SK-N-SH (cell line): ENCODE data around the gene MLIP. TPM values are rescaled to one million over a fixed set of nuclear protein-coding genes. Genes with fewer than 3 reads are reported as not detected.

ENCODE experiments used
- CTCF ChIA-PET: fragments of 300-600, 350-600 bp; formaldehyde crosslinking; extraction: SDS; loops from one replicate; lab custom pipeline; 2021; lab: Yijun Ruan, JAX
- POLR2A ChIA-PET: fragments of 350-600 bp; sonication (Branson Sonifier 250); formaldehyde crosslinking; extraction: SDS; loops from one replicate; lab custom pipeline; 2020; ENCODE audit warnings: antibody characterized with exemption, inconsistent platforms; lab: Yijun Ruan, JAX
- DNase-seq: peaks from one replicate; pipeline ENCODE4 v3.0.0; 2012
- H2AFZ ChIP-seq: fragments of 200-600 bp; sonication (generic); 2 replicates; pipeline ENCODE4 v1.8.1; 2016; ENCODE audit warnings: antibody characterized with exemption, mild to moderate bottlenecking, low read depth
- H3F3A ChIP-seq: fragments of 200-600 bp; sonication (generic); replicated peaks from 2 replicates; pipeline ENCODE3; 2016; ENCODE audit warnings: antibody characterized with exemption, mild to moderate bottlenecking; ENCODE audit not compliant: insufficient read depth
- H3K27ac ChIP-seq, 2 experiments: fragments of 200-500 bp in 1 of 2; fragments of 200-600 bp in 1 of 2; sonication (Bioruptor generic) in 1 of 2; sonication (generic), shearing (Covaris generic) in 1 of 2; 2 replicates each; pipeline versions ENCODE4 v1.5.1 to v1.6.1; 2014 to 2016; ENCODE audit warnings: low read depth in 2 of 2, inconsistent platforms in 1 of 2, low read length in 1 of 2, mild to moderate bottlenecking in 1 of 2, mixed read lengths in 1 of 2
- H3K27me3 ChIP-seq: fragments of 200-600 bp; sonication (generic), shearing (Covaris generic); 2 replicates; pipeline ENCODE4 v1.6.1; 2016; ENCODE audit warnings: mixed run types; ENCODE audit not compliant: insufficient read depth
- H3K36me3 ChIP-seq, 2 experiments: fragments of 200-500 bp in 1 of 2; fragments of 200-600 bp in 1 of 2; sonication (Bioruptor generic) in 1 of 2; sonication (generic) in 1 of 2; replicated peaks in 1 of 2; 2 replicates each; pipeline versions ENCODE3 to v1.5.1; 2014 to 2016; ENCODE audit warnings: low read length in 1 of 2, mild to moderate bottlenecking in 1 of 2; ENCODE audit not compliant: insufficient read depth in 2 of 2, control insufficient read depth in 1 of 2
- H3K4me1 ChIP-seq, 2 experiments: fragments of 200-500 bp in 1 of 2; fragments of 200-600 bp in 1 of 2; sonication (Bioruptor generic) in 1 of 2; sonication (generic), shearing (Covaris generic) in 1 of 2; 2 replicates each; pipeline versions ENCODE4 v1.5.1 to v1.6.1; 2014 to 2016; ENCODE audit warnings: low read depth in 1 of 2, low read length in 1 of 2, mixed run types in 1 of 2; ENCODE audit not compliant: insufficient read depth in 2 of 2, control insufficient read depth in 1 of 2
- H3K4me2 ChIP-seq: fragments of 200-600 bp; sonication (generic), shearing (Covaris generic); 2 replicates; pipeline ENCODE4 v1.6.1; 2017; ENCODE audit warnings: mixed run types
- H3K4me3 ChIP-seq, 2 experiments: fragments of 200-500 bp in 1 of 2; fragments of 200-600 bp in 1 of 2; sonication (Bioruptor generic) in 1 of 2; sonication (generic), shearing (Covaris generic) in 1 of 2; 2 replicates each; pipeline versions ENCODE4 v1.5.1 to v1.8.1; 2014 to 2016; ENCODE audit warnings: low read depth in 2 of 2, inconsistent platforms in 1 of 2, low read length in 1 of 2, mild to moderate bottlenecking in 1 of 2, mixed read lengths in 1 of 2, moderate library complexity in 1 of 2
- H3K79me2 ChIP-seq: fragments of 200-600 bp; sonication (generic); 2 replicates; pipeline ENCODE4 v1.8.1; 2017; ENCODE audit warnings: mild to moderate bottlenecking; ENCODE audit not compliant: insufficient read depth
- H3K9ac ChIP-seq: fragments of 200-600 bp; sonication (generic); 2 replicates; pipeline ENCODE4 v1.6.1; 2017; ENCODE audit warnings: mixed run types
- H3K9me2 ChIP-seq: fragments of 200-600 bp; sonication (generic); 2 replicates; pipeline ENCODE4 v1.6.1; 2017; ENCODE audit warnings: mixed run types
- H3K9me3 ChIP-seq: fragments of 200-600 bp; sonication (generic); 2 replicates; pipeline ENCODE4 v1.6.1; 2017; ENCODE audit warnings: mixed run types, mild to moderate bottlenecking, moderate library complexity
- H4K20me1 ChIP-seq: fragments of 200-600 bp; sonication (generic); 2 replicates; pipeline ENCODE4 v1.6.1; 2017; ENCODE audit warnings: mild to moderate bottlenecking, mixed run types; ENCODE audit not compliant: insufficient read depth
- CHD2 ChIP-seq: fragments of 150-350 bp; IDR thresholded peaks from 2 replicates; pipeline ENCODE4 v1.6.1; 2018; ENCODE audit warnings: low read length; ENCODE audit not compliant: partially characterized antibody
- CTCF ChIP-seq: fragments of 200-600 bp; sonication (generic); IDR thresholded peaks from 2 replicates; pipeline ENCODE4 v1.6.1; 2017; ENCODE audit warnings: antibody characterized with exemption, mild to moderate bottlenecking, moderate library complexity
- ELF1 ChIP-seq: IDR thresholded peaks from 2 replicates; pipeline ENCODE4 v1.4.0; 2012
- FOXJ3 ChIP-seq: sonication (generic); formaldehyde crosslinking; IDR thresholded peaks from 2 replicates; pipeline ENCODE4 v1.5.1; 2020; ENCODE audit warnings: mild to moderate bottlenecking, missing genetic modification reagents
- GABPA ChIP-seq: IDR thresholded peaks from 2 replicates; pipeline ENCODE4 v1.4.0; 2012; ENCODE audit warnings: low read depth, mild to moderate bottlenecking
- GATA2 ChIP-seq: sonication (generic); formaldehyde crosslinking; IDR thresholded peaks from 2 replicates; pipeline ENCODE4 v1.5.0; 2020; ENCODE audit warnings: mild to moderate bottlenecking, missing genetic modification reagents
- NRF1 ChIP-seq: IDR thresholded peaks from 2 replicates; pipeline ENCODE4 v1.6.1; 2012; ENCODE audit warnings: low read depth, mild to moderate bottlenecking, low read length
- POLR2AphosphoS5 ChIP-seq: IDR thresholded peaks from 2 replicates; pipeline ENCODE4 v1.6.1; 2012; ENCODE audit warnings: low read depth, low read length
- RAD21 ChIP-seq: IDR thresholded peaks from 2 replicates; pipeline ENCODE4 v1.6.1; 2012; ENCODE audit warnings: mild to moderate bottlenecking, low read length
- RFX5 ChIP-seq: IDR thresholded peaks from 2 replicates; pipeline ENCODE4 v1.6.1; 2012; ENCODE audit warnings: mild to moderate bottlenecking, improper control_type of control experiment, low read length
- RXRA ChIP-seq: IDR thresholded peaks from 2 replicates; pipeline ENCODE4 v1.4.0; 2012; ENCODE audit warnings: low read depth, mild to moderate bottlenecking, borderline replicate concordance
- TEAD4 ChIP-seq: IDR thresholded peaks from 2 replicates; pipeline ENCODE4 v1.4.0; 2012; ENCODE audit warnings: mild to moderate bottlenecking, borderline replicate concordance; ENCODE audit not compliant: insufficient read depth
- YY1 ChIP-seq: IDR thresholded peaks from 2 replicates; pipeline ENCODE4 v1.4.0; 2012; ENCODE audit warnings: low read depth, mild to moderate bottlenecking
- WGBS: methylation state at CpG from one replicate; pipeline ENCODE4 v1.1.6; 2017; ENCODE audit warnings: low lambda C conversion rate; 5-methylcytosine and 5-hydroxymethylcytosine counted together
- polyA plus RNA-seq, 3 experiments: library from polyadenylated mRNA; depleted of rRNA; stranded (reverse); fragments of >200 nt; gene quantifications; 2 replicates each; pipeline ENCODE4 v1.2.3, GENCODE V29; 2012
- TF ChIP-seq, protein P1 (sequence below): fragments of 150-350 bp; IDR thresholded peaks from 2 replicates; pipeline ENCODE4 v1.6.1; 2017; ENCODE audit warnings: antibody characterized with exemption, low read length, low read depth, borderline replicate concordance

MLIP gene
- polyA plus RNA-seq, 1 of the 3 experiments (the other 2 are of a cell fraction): not detected

GRCh38 chr6:54085541-54085940 lies 25.7 kb upstream of the MLIP start:
- POLR2A ChIA-PET: no interaction called here
- H3K4me2 ChIP-seq: no peak overlapping the region
- H3K27ac ChIP-seq: no peak overlapping the region; a peak in 1 of 4 replicates
- H3K79me2 ChIP-seq: no peaks in the 10 kb centered on the region
- DNase-seq: no peak
- 0 out of 2 replicates have a peak, but pooled peaks cover 2% of the 10 kb centered on the region for H3K9me2 ChIP-seq
- H3K4me3 ChIP-seq: no peak overlapping the region
- no peak overlapping the region for H3K9ac ChIP-seq
- no peaks in the 10 kb centered on the region; the same call in 1 of the 2 replicates for H3K27me3 ChIP-seq
- no peak overlapping the region for H2AFZ ChIP-seq
- H3K36me3 ChIP-seq: no peaks in the 10 kb centered on the region
- H3K9me3 ChIP-seq: no peaks in the 10 kb centered on the region
- no peaks in the 10 kb centered on the region for H4K20me1 ChIP-seq
- TF ChIP-seq YY1: no peak
- no peak for TF ChIP-seq CTCF
- no peak for TF ChIP-seq RAD21
- no peak for TF ChIP-seq TEAD4
- TF ChIP-seq, all 33 proteins: peak for 0
- CTCF ChIA-PET: no interaction called here
- no peaks in the 10 kb centered on the region for H3F3A ChIP-seq
- WGBS: 7% methylated on average over 2 of the region's 2 CpGs
- H3K4me1 ChIP-seq: no peaks in the 10 kb centered on the region

- DNase-seq: no peak
- Histone ChIP-seq H3K9me2 (0 out of 2 replicates have a peak, but pooled peaks cover 2% of the 10 kb centered on the region), H3K9ac (no peak overlapping the region), H2AFZ (no peak overlapping the region), H3K36me3 (no peaks in the 10 kb centered on the region), H3K9me3 (no peaks in the 10 kb centered on the region), H3K27ac (no peak overlapping the region), H4K20me1 (no peaks in the 10 kb centered on the region), H3K4me2 (no peak overlapping the region), H3K4me3 (no peak overlapping the region), H3K79me2 (no peaks in the 10 kb centered on the region), H3K4me1 (no peaks in the 10 kb centered on the region), H3K27me3 (no peaks in the 10 kb centered on the region; the same call in 1 of the 2 replicates), H3F3A (no peaks in the 10 kb centered on the region)
- 6% methylated on average over 1 of the region's 1 CpG for WGBS
- POLR2A ChIA-PET: no interaction called here
- TF ChIP-seq, protein P1, sequence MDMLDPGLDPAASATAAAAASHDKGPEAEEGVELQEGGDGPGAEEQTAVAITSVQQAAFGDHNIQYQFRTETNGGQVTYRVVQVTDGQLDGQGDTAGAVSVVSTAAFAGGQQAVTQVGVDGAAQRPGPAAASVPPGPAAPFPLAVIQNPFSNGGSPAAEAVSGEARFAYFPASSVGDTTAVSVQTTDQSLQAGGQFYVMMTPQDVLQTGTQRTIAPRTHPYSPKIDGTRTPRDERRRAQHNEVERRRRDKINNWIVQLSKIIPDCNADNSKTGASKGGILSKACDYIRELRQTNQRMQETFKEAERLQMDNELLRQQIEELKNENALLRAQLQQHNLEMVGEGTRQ: no peak
- CTCF ChIA-PET: no interaction called here
Measured at GRCh38 chr6:54086439-54086838, 24.8 kb upstream of the MLIP start.

- POLR2A ChIA-PET: no interaction called here
- Histone ChIP-seq H3F3A (no peaks in the 10 kb centered on the region), H3K9ac (no peak overlapping the region), H3K4me1 (no peaks in the 10 kb centered on the region), H3K4me2 (no peak overlapping the region), H3K79me2 (no peaks in the 10 kb centered on the region), H3K9me2 (0 out of 2 replicates have a peak, but pooled peaks cover 2% of the 10 kb centered on the region), H4K20me1 (no peaks in the 10 kb centered on the region), H3K4me3 (no peak overlapping the region), H3K27ac (no peak overlapping the region), H3K36me3 (no peaks in the 10 kb centered on the region), H2AFZ (no peak overlapping the region), H3K27me3 (no peaks in the 10 kb centered on the region), H3K9me3 (no peaks in the 10 kb centered on the region)
- TF ChIP-seq ELF1 (no peak), POLR2AphosphoS5 (no peak), GATA2 (CRISPR knock-in tag) (no peak), RFX5 (no peak), CHD2 (no peak), FOXJ3 (no peak), GABPA (no peak), CTCF (no peak), NRF1 (no peak), RXRA (no peak), RAD21 (no peak)
- DNase-seq: no peak
- 3% methylated on average over 2 of the region's 2 CpGs for WGBS
- CTCF ChIA-PET: no interaction called here
Measured at GRCh38 chr6:54087721-54088120, 23.5 kb upstream of the MLIP start.
